Glutamatergic neuron (in vitro differentiated cells): ENCODE data around the gene IVNS1ABP. TPM values are rescaled to one million over a fixed set of nuclear protein-coding genes. Genes with fewer than 3 reads are reported as not detected.

Experiments used
- DNase-seq: peaks from one replicate; pipeline ENCODE4 v3.0.0; 2022
- H3K27ac Mint-ChIP-seq: one replicate; pipeline ENCODE4 v1.8.0; 2020; ENCODE audit warnings: mild to moderate bottlenecking, mixed read lengths, inconsistent platforms; ENCODE audit not compliant: unreplicated experiment
- H3K27me3 Mint-ChIP-seq: one replicate; pipeline ENCODE4 v1.8.0; 2020; ENCODE audit warnings: mild to moderate bottlenecking, moderate library complexity, mixed read lengths, inconsistent platforms; ENCODE audit not compliant: unreplicated experiment
- H3K36me3 Mint-ChIP-seq: one replicate; pipeline ENCODE4 v1.8.0; 2020; ENCODE audit warnings: mild to moderate bottlenecking, mixed read lengths, inconsistent platforms; ENCODE audit not compliant: unreplicated experiment
- H3K4me1 Mint-ChIP-seq: one replicate; pipeline ENCODE4 v1.8.0; 2020; ENCODE audit warnings: mild to moderate bottlenecking, low read depth, mixed read lengths, inconsistent platforms; ENCODE audit not compliant: unreplicated experiment
- H3K4me3 Mint-ChIP-seq: one replicate; pipeline ENCODE4 v1.8.0; 2020; ENCODE audit warnings: mild to moderate bottlenecking, mixed read lengths, inconsistent platforms; ENCODE audit not compliant: unreplicated experiment
- H3K9me3 Mint-ChIP-seq: one replicate; pipeline ENCODE4 v1.8.0; 2020; ENCODE audit warnings: mild to moderate bottlenecking, moderate library complexity, mixed read lengths, inconsistent platforms; ENCODE audit not compliant: unreplicated experiment
- total RNA-seq: library from RNA; stranded (reverse); fragmentation: NEBNext Ultra II Directional; extraction: Animal tissue kit (Norgen Biotek cat#: 25700); gene quantifications from one replicate; pipeline ENCODE4 v1.2.1, GENCODE V29; 2021; ENCODE audit not compliant: unreplicated experiment
- TF ChIP-seq, protein P1 (sequence below): fragments of 200-600 bp; sonication (generic); IDR thresholded peaks from one replicate; pipeline ENCODE4 v1.5.0; 2021; ENCODE audit not compliant: partially characterized antibody, unreplicated experiment

Gene IVNS1ABP
- total RNA-seq, 1 donor from 2014 or later, result 93.2 TPM

DNA sequence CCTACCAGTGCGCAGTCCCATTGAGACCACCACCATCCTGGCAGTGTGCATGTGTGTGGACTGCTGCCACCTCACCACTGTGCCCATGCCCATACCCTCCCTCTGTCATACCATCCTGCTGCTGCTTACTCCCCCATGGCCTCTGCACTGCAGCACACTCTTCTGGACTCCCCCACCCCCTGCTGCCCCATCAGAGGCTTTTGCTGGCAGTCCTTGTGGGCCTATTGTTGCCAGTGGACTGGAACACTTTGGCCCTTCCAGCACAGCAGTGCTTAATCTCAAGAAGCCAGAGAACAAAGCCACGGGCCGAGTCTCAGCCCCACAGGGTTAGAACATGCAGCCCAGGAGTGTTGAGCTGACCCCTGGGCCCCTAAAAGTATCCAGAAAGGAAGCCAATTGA lies 41.9 kb upstream of the IVNS1ABP start:
- Mint-ChIP-seq H3K36me3 (peaks cover 9% of the 10 kb centered on the region), H3K27ac (no peak overlapping the region), H3K27me3 (no peaks in the 10 kb centered on the region), H3K4me3 (no peak overlapping the region), H3K9me3 (no peaks in the 10 kb centered on the region), H3K4me1 (no peaks in the 10 kb centered on the region)
- no peak for DNase-seq
- TF ChIP-seq, protein P1, sequence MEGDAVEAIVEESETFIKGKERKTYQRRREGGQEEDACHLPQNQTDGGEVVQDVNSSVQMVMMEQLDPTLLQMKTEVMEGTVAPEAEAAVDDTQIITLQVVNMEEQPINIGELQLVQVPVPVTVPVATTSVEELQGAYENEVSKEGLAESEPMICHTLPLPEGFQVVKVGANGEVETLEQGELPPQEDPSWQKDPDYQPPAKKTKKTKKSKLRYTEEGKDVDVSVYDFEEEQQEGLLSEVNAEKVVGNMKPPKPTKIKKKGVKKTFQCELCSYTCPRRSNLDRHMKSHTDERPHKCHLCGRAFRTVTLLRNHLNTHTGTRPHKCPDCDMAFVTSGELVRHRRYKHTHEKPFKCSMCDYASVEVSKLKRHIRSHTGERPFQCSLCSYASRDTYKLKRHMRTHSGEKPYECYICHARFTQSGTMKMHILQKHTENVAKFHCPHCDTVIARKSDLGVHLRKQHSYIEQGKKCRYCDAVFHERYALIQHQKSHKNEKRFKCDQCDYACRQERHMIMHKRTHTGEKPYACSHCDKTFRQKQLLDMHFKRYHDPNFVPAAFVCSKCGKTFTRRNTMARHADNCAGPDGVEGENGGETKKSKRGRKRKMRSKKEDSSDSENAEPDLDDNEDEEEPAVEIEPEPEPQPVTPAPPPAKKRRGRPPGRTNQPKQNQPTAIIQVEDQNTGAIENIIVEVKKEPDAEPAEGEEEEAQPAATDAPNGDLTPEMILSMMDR, result no peak

DNA sequence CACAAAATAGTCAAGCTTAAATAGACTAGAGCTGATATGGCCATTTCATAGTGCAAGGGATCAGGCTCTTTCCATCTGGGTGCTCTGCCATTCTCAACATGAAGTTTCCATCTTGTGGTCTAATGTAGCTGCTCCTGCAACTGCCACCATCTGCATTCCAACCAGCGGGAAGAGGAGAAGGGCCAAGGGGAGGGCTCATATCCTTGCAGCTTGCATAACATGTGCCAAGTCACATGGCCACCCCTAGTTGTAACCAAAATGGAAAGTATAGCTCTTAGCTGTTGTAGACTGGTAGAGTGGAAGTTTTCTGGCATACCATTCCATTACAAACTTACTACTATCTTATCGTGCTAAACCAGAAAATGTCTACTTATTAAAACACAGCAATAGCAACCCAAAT lies 38.9 kb upstream of the IVNS1ABP start:
- no peaks in the 10 kb centered on the region for H3K9me3 Mint-ChIP-seq
- no peak overlapping the region for H3K27ac Mint-ChIP-seq

DNA sequence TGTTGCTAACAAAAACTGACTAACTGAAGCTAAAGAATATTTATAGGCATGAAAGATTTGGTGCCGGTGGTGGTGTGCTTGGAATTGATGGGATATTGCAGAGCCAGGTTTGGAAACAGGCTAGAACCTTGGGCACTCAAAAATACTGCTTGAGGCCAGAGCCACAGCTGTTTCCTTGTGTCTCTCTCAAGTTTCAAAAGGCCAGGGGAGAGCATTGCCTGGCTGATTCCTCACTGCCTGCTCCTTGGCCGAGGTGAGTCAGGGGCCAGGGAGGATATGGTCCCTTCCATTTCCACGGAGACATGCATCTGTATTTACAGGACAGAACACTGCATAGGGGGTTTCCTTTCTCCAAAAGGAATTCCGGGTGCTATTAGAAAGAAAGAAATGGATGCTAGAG lies 36.1 kb upstream of the IVNS1ABP start:
- H3K27me3 Mint-ChIP-seq, result no peaks in the 10 kb centered on the region
- no peak overlapping the region for H3K4me3 Mint-ChIP-seq
- TF ChIP-seq, protein P1, result no peak
- no peak overlapping the region for H3K27ac Mint-ChIP-seq
- peaks cover 3% of the 10 kb centered on the region for H3K36me3 Mint-ChIP-seq
- DNase-seq, result no peak
- H3K9me3 Mint-ChIP-seq, result no peaks in the 10 kb centered on the region
- H3K4me1 Mint-ChIP-seq, result no peaks in the 10 kb centered on the region

More for the DNA sequence above, 38.9 kb upstream of the IVNS1ABP start:
- H3K27me3 Mint-ChIP-seq, result no peaks in the 10 kb centered on the region
- H3K4me3 Mint-ChIP-seq, result no peak overlapping the region
- DNase-seq, result no peak
- H3K36me3 Mint-ChIP-seq, result peaks cover 5% of the 10 kb centered on the region
- TF ChIP-seq, protein P1, result no peak
- no peaks in the 10 kb centered on the region for H3K4me1 Mint-ChIP-seq

DNA sequence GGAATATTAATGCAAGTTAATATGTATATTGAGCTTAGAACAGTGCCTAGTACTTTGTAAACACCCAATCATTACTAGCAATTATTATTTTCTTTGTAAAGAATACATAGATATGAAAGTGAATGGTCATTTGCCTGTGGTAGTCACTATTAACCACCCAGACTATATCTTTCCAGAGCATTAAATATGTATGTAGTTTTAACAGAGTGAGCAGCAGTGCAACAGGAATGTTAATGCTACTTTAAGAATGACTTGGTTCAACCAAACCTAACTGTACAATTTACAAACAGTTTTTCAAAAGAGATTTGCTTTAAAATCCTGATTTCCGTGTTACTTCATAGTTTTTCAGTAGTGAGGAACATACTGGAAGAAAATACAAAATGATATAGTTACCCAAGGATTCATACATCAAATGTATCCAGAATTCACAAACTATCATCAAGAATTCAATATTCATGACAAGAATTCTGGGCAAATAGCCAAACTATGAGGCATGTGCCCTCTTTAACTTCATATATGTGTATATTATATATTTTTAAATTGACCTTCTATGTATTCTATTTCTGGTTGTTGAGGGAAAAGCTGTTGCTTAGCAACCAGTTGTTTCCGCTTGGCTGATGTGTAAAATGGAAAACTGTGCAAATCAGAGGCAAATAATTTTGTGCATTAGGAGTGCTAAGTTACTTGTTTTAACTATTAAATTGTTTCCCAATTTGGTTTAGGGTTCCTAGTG lies 34.9 kb upstream of the IVNS1ABP start:
- Mint-ChIP-seq H3K36me3 (no peaks in the 10 kb centered on the region), H3K4me3 (no peak overlapping the region), H3K27me3 (no peaks in the 10 kb centered on the region), H3K9me3 (no peaks in the 10 kb centered on the region), H3K4me1 (no peaks in the 10 kb centered on the region), H3K27ac (no peak overlapping the region)
- TF ChIP-seq, protein P1, result no peak
- DNase-seq, result no peak

DNA sequence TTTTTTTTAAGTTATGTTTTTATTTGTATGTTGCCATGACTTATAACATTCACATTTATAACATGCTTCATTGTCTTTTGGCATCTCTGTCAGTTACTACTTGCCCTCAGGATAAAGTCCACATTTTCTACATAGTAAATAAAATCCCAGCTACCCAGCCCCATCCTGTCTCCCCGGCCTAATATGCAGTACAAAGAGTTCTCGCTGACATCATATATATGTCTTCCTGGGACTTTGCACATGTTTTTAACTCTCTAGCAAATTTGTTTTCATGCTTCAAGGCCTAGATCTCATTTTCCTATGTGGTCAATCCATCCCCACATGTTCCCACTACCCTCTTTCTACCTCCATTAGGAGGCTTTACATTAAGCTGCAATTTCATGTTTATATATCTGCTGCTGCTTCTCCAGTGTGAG lies 33.0 kb upstream of the IVNS1ABP start:
- H3K4me3 Mint-ChIP-seq, result no peak overlapping the region
- DNase-seq, result no peak
- no peaks in the 10 kb centered on the region for H3K36me3 Mint-ChIP-seq
- H3K9me3 Mint-ChIP-seq, result no peaks in the 10 kb centered on the region
- H3K27me3 Mint-ChIP-seq, result no peaks in the 10 kb centered on the region
- H3K4me1 Mint-ChIP-seq, result no peaks in the 10 kb centered on the region
- TF ChIP-seq, protein P1, result no peak
- H3K27ac Mint-ChIP-seq, result no peak overlapping the region
